Left lung (tissue), 10 donors: ENCODE measurements around the gene MRPL38. TPM values are rescaled to one million over a fixed set of nuclear protein-coding genes. Genes with fewer than 3 reads are reported as not detected.
A peak's percentile ranks its signal among the peaks of the same experiment; 100 is the strongest.
"Not testable (repeated sequence)": the region's sequence is repeated elsewhere in the genome, so short reads cannot be mapped to it uniquely, and the experiment has no call there.

Experiments used
- ATAC-seq: fragments of 200-7000 bp; cut with Tn5 transposase; one replicate; pipeline ENCODE4 v1.9.1; 2020; ENCODE audit warnings: moderate library complexity
- DNase-seq, 4 donors: peaks; one replicate each; pipeline ENCODE4 v3.0.0-alpha.2; 2013 to 2020
- H3K27ac ChIP-seq, 2 donors: fragments of 200-600 bp; sonication (generic) in 1 of 2; one replicate each; pipeline versions ENCODE4 v1.5.0 to v1.8.0; 2020 to 2021
- H3K27me3 ChIP-seq, 2 donors: fragments of 200-600 bp; sonication (generic) in 1 of 2; one replicate each; pipeline versions ENCODE4 v1.5.0 to v1.8.0; 2020 to 2021
- H3K36me3 ChIP-seq, 2 donors: fragments of 200-600 bp; sonication (generic) in 1 of 2; one replicate each; pipeline versions ENCODE4 v1.5.0 to v1.8.0; 2020 to 2021
- H3K4me1 ChIP-seq, 2 donors: fragments of 200-600 bp; one replicate each; pipeline ENCODE4 v1.8.0; 2021
- H3K4me3 ChIP-seq, 2 donors: fragments of 200-600 bp; sonication (generic) in 1 of 2; one replicate each; pipeline versions ENCODE4 v1.5.0 to v1.8.0; 2020 to 2021; ENCODE audit warnings: mild to moderate bottlenecking in 1 of 2
- H3K9me3 ChIP-seq, 2 donors: fragments of 200-600 bp; sonication (generic) in 1 of 2; one replicate each; pipeline versions ENCODE4 v1.5.0 to v1.8.0; 2020 to 2021
- CTCF ChIP-seq, 2 donors: fragments of 200-600 bp; sonication (generic) in 1 of 2; IDR thresholded peaks; one replicate each; pipeline versions ENCODE4 v1.5.0 to v1.8.0; 2021; ENCODE audit warnings: antibody characterized with exemption in 2 of 2
- intact Hi-C, 2 donors: fragments of 100-400 bp; cut with DNase I; formaldehyde crosslinking; loops; one replicate each; pipeline versions ENCODE4 v1.11.2 to v1.14.2; 2022
- polyA plus RNA-seq, 6 donors: library from polyadenylated mRNA; unstranded; fragments of 120-200 nt; gene quantifications; one replicate each; pipeline ENCODE4 v1.2.1, GENCODE V29; 2013; ENCODE audit not compliant: insufficient read length in 6 of 6
- total RNA-seq, 2 donors: library from RNA; stranded (reverse); fragmentation: NEBNext Ultra II Directional; extraction: Animal tissue kit (Norgen Biotek cat#: 25700); gene quantifications; one replicate each; pipeline ENCODE4 v1.2.1, GENCODE V29; 2021
- donor health status: DM: no; HTN: yes; CAD: no.
- donor health status: DM: no; HTN: no; CAD: no.

MRPL38 gene
- total and polyA plus RNA-seq, 8 donors: 61.1 to 86.4 (median 77.0) TPM

- peak overlapping the region; percentile 35 to 79 for H3K4me3 ChIP-seq
- H3K27me3 ChIP-seq: no peaks in the 10 kb centered on the region
- TF ChIP-seq CTCF (IDR thresholded peaks at IDR 0.05): no peak
- intact Hi-C loops: no loop called here
- peak; percentile 5 for ATAC-seq
- no peaks in the 10 kb centered on the region for H3K9me3 ChIP-seq
- H3K4me1 ChIP-seq: peaks cover 13 to 70% of the 10 kb centered on the region in 2 donors
- DNase-seq: peak in 2 of 4 donors; percentile 59 to 79
- peaks cover 2 to 30% of the 10 kb centered on the region in 2 donors for H3K36me3 ChIP-seq
- H3K27ac ChIP-seq: peak overlapping the region; percentile 95 to 98
Observed at GRCh38 chr17:75854881-75855309, 49.8 kb downstream of the MRPL38 start.

GRCh38 chr17:75854101-75854748 lies 50.5 kb downstream of the MRPL38 start:
- Histone ChIP-seq H3K27me3 (no peaks in the 10 kb centered on the region), H3K4me1 (peaks cover 13 to 70% of the 10 kb centered on the region in 2 donors), H3K9me3 (no peaks in the 10 kb centered on the region), H3K36me3 (peaks cover 2 to 37% of the 10 kb centered on the region in 2 donors), H3K27ac (peak overlapping the region; percentile 95 to 98), H3K4me3 (peak overlapping the region; percentile 35 to 79)
- no peak for TF ChIP-seq CTCF (IDR thresholded peaks at IDR 0.05)
- ATAC-seq: peak; percentile 16
- peak in 1 of 4 donors; percentile 17 for DNase-seq
- intact Hi-C loops: no loop called here

- Histone ChIP-seq H3K27ac (peak overlapping the region; percentile 95 to 98), H3K4me1 (peaks cover 13 to 71% of the 10 kb centered on the region in 2 donors), H3K27me3 (no peaks in the 10 kb centered on the region), H3K4me3 (peak overlapping the region in 1 of 2 donors; percentile 79), H3K36me3 (peaks cover 2 to 44% of the 10 kb centered on the region in 2 donors), H3K9me3 (no peaks in the 10 kb centered on the region)
- ATAC-seq (no peak), DNase-seq (peak in 1 of 4 donors; percentile 24)
- TF ChIP-seq CTCF (IDR thresholded peaks at IDR 0.05): no peak
- intact Hi-C loops: no loop called here
Observed at GRCh38 chr17:75853433-75853832, 51.3 kb downstream of the MRPL38 start.

DNA sequence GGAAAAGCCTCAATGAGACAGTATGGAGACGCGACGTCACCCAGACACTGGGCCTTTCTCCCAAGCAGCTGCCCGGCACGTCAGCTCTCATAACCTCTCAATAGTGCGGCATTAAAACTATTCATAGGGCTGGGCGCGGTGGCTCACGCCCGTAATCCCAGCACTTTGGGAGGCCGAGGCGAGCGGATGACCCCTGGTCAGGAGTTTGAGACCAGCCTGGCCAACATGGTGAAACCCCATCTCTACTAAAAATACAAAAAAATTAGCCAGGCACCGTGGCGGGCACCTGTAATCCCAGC lies 53.0 kb downstream of the MRPL38 start:
- H3K9me3 ChIP-seq, H3K27ac ChIP-seq, H3K4me3 ChIP-seq, ATAC-seq, H3K27me3 ChIP-seq, intact Hi-C loops: not testable (repeated sequence)
- DNase-seq: peak in 1 of 4 donors; percentile 47
- peaks cover 20 to 72% of the 10 kb centered on the region in 2 donors for H3K4me1 ChIP-seq
- peaks cover 2 to 62% of the 10 kb centered on the region in 2 donors for H3K36me3 ChIP-seq

DNA sequence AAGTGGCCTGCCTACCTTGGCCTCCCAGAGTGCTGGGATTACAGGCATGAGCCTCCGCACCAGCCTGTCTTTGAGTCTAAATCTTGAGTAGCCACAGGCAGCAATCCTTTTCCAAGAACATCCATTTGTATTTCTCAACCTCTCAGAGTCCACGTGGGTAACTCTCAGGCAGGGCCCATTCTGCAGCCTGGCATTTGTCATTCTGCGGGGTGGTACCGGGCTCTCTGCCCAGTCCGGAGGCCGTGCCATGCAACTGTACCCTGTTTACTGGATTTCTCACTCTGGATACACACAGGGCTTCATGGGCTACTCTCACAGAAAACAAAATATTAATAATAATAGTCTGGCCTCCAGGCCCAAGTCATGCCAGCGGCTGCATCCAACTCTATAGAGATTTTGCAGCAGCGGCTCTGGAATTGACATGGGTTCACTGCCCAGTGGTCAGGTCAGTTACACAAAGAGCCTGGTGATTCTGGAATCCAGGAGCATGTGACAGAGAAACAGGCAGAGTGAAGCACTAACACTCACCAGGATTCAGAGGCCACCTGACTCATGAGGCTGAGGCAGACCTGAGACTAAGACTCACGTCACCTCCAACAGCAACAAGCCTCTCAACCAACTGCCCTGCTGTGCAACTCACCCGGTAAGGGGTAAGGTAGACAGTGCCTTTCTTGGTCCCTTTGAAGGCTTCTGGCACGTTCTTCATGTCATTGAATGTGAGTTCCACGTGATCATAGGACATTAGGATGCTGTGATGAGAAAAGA lies 53.6 kb downstream of the MRPL38 start:
- Histone ChIP-seq H3K4me1 (peaks cover 25 to 72% of the 10 kb centered on the region in 2 donors), H3K27me3 (no peaks in the 10 kb centered on the region), H3K9me3 (no peaks in the 10 kb centered on the region), H3K27ac (no peak overlapping the region), H3K36me3 (peaks cover 2 to 68% of the 10 kb centered on the region in 2 donors), H3K4me3 (no peak overlapping the region)
- TF ChIP-seq CTCF (IDR thresholded peaks at IDR 0.05): no peak
- ATAC-seq (no peak), DNase-seq (peak in 1 of 4 donors; percentile 16)
- intact Hi-C loops: no loop called here
